Superior temporal gyrus (tissue), 1 donor: ENCODE measurements around the gene INTS7.
A peak's percentile ranks its signal among the peaks of the same experiment; 100 is the strongest.

Experiments
- DNase-seq: peaks from one replicate; pipeline ENCODE4 v3.0.0-alpha.2; 2016; ENCODE audit errors: extremely low spot score

INTS7 gene, protein sequence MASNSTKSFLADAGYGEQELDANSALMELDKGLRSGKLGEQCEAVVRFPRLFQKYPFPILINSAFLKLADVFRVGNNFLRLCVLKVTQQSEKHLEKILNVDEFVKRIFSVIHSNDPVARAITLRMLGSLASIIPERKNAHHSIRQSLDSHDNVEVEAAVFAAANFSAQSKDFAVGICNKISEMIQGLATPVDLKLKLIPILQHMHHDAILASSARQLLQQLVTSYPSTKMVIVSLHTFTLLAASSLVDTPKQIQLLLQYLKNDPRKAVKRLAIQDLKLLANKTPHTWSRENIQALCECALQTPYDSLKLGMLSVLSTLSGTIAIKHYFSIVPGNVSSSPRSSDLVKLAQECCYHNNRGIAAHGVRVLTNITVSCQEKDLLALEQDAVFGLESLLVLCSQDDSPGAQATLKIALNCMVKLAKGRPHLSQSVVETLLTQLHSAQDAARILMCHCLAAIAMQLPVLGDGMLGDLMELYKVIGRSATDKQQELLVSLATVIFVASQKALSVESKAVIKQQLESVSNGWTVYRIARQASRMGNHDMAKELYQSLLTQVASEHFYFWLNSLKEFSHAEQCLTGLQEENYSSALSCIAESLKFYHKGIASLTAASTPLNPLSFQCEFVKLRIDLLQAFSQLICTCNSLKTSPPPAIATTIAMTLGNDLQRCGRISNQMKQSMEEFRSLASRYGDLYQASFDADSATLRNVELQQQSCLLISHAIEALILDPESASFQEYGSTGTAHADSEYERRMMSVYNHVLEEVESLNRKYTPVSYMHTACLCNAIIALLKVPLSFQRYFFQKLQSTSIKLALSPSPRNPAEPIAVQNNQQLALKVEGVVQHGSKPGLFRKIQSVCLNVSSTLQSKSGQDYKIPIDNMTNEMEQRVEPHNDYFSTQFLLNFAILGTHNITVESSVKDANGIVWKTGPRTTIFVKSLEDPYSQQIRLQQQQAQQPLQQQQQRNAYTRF

DNA sequence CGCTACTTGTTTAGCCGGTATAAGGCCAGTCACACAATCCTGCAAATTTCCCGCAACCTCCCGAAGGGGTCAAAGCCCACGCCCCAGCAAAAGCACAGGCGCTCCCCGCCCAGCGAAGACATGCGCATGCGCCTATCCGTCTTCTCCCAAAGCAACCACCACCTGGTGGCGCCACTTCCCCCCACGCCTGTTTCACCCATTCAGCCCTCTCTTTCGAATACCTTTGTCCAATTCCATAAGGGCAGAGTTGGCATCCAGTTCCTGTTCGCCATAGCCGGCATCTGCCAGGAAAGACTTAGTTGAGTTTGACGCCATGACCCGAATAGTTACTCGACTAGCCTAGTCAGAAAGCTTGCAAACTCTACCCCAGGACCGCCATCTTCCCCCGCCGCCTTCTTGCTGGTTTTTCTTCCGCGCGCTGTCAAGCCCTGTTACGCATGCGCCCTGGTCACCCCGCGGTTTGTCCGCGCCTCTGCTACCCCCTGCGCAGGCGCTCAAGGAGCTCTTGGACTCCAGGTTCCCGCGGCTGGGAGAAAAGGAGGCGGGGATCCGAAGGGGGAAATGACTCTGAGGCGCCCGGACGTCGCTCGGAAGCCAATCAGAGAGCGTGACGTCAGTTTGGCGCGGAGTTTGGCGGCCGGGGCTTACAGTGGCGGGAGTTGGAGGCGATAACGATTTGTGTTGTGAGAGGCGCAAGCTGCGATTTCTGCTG is at the start of gene INTS7, which contains the start of gene DTL:
Gene INTS7, minus strand, starts transcription at position 435 of the 712 bp plus-strand sequence. Its CDS starts 120 bp downstream, at position 315.
Gene DTL, plus strand, starts transcription at position 626 of the 712 bp plus-strand sequence. CDS start 143 bp downstream, outside the sequence.
- DNase-seq, result peak; percentile 99

DNA sequence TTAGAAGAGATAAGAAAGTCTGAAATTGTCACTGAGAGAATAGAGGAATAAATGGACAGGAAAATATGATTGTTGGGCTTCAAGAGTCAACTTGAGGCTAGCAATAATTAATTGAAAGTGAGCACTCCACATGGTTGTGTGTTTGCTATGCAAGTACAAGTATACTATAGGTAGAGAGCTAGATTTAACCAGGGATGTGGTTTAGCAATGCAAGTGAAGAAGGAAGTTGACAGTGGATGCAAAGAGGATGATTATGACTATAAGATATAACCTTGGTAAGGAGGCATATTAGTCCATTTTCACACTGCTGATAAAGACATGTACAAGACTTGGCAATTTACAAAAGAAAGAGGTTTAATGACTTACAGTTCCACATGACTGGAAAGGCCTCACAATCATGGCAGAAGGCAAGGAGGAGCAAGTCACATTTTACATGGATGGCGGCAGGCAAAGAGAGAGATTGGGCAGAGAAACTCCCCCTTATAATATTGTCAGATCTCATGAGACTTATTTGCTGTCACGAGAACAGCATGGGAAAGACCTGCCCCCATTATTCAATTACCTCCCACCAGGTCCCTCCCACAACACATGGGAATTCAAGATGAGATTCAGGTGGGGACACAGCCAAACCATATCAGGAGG is 47.5 kb upstream of the INTS7 start:
- DNase-seq, result no peak

DNA sequence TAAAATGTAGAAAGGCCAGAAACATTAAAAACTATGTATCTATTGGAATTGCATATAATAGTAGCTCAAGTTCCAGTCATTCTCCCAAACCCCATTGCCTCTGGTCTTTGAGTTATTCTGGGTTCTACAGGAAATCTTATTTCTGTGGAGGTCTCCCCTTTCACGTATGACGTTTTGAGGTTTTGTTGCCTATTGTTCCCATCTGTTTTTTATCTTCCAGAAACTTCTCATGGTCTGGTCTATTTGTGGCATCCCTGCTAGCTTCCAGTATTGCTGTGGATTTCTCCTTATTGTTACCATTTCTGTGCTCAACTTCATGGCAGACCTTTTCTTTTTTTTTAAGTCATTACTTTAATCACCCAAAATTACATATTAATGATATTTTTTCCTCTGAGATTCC is 43.5 kb upstream of the INTS7 start:
- no peak for DNase-seq

DNA sequence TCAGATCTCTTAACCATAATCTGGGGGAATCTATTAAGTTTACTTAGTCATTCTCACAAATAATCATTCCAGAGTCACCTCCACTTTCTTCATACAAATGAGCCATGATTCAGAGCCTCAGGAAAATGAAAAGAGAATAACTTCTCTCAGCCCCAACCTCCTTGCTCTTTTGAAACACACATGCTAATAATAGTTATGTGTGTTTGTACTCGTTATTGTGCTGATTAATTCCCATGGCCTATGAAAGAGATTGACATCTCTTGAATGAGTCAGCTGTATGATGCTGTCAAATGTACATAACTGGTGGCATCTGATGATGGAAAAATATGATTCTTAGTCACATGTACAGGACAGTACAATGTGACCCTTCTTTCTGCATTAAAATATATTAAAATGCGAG is 41.7 kb upstream of the INTS7 start:
- no peak for DNase-seq

DNA sequence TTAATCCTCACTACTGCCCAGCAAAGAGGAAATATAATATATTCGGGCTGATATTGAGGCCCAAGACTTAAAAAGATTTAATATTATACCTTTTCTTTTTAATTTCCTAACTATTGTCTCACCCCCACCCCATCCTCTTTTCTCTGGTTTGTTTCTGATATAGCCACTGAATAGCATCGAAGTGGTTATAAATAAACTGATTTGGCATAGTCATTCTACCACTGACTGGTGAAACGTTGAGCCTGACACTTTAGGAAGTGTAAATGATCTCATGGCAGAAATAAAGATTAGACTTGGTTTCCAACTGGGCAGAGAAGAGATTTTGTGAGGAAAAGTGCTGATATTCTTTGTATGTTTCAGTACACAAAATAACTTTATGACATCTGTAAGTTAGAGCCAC is 39.5 kb upstream of the INTS7 start:
- DNase-seq, result no peak

DNA sequence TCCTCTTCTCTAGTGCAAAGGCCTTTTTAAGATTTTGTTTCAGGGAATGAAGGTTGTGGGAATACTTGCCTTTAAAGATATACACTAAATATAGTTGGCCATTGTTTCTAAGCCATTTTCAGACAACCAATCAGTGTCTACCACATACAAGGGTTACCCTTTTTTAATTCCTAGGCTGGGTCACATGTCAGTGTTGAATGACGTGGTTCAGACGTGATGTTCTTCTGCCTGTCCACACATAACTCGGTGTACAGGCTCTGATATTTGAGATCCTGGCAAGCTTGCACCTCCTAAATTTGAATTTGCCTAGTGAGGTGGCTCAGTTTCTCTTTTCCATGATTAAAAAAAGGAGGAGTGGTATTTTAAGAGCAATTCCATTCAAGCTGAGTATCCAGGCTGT is 39.0 kb upstream of the INTS7 start:
- DNase-seq, result no peak

DNA sequence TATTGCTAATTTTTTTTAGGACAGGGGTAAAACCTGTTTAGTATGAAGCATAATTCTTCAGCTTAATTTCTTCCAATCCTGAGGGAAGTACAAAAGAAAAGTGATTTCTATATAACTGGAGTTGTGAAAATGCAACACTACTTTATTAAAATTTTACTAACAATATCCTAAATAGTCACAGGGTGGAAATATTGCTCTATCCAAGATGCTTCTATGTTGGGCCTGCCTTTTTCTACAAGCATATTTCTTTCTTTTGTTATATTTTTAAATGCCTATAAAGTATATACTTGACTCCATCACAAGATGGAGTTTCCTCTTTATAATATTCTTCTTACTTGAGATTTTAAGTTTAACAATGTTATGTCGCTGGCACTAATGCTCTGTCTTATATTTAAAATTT is 38.1 kb upstream of the INTS7 start:
- DNase-seq, result no peak

DNA sequence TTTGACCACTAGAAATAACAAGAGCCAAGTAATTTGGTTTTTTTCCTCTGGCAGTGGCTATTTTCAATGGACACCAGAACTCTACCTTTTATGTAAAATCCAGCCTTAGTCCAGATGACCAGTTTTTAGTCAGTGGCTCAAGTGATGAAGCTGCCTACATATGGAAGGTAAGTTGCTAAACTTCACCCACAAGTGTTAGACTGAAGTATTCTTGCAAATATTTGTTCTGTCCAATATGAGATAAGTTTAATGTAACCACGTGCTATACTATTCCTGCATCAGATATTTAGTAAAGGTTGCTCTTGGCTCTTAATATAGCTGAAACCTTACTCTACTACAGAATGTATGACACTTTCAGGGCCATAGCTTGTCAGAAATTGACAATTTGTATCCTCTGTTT is 36.7 kb upstream of the INTS7 start:
- DNase-seq, result no peak

DNA sequence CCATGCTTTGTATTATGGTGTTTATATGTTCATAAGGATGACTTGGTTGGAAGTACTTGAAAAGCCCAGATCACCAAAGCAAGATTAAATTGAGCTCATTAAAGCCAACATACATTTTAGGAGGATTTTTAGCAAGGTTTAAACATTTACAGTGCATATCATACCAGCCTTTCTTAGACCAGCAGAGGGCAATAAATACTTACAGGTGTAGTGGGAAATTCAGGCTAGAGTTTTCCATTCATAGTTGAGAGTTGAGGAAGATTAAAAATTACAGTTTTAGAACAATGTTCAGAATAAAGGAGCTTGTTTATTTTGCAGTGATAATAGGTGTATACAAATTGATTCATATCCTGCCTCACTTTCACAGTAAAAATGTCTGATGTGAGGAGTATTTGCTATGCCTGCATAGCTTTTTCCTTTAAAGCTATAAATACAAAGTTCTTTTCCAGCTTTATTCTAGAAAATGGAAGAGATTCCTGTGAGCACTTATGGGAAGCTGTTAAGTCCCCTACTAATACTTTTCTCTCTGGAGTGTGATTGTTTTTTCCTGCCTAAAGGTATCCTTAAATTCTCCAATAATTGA is 35.5 kb upstream of the INTS7 start:
- DNase-seq, result peak; percentile 90

DNA sequence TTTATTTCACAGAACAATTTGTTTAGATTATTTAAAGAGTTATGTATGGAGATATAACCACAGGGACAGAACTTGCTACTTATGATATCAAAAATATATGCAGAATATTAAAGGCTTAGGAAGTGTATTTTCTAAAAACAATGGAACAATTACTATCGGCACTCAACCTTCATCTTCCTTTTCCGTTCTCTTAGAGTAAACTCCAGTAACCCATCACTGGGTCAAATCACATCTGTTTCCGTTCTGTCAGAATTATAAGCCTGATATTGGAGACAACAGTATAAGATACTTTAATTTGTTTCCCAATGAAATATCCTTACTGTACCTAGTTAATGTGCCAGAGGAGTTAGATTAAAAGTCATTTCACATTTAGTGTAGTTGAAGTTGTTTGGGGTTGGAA is 32.4 kb upstream of the INTS7 start:
- DNase-seq, result no peak

DNA sequence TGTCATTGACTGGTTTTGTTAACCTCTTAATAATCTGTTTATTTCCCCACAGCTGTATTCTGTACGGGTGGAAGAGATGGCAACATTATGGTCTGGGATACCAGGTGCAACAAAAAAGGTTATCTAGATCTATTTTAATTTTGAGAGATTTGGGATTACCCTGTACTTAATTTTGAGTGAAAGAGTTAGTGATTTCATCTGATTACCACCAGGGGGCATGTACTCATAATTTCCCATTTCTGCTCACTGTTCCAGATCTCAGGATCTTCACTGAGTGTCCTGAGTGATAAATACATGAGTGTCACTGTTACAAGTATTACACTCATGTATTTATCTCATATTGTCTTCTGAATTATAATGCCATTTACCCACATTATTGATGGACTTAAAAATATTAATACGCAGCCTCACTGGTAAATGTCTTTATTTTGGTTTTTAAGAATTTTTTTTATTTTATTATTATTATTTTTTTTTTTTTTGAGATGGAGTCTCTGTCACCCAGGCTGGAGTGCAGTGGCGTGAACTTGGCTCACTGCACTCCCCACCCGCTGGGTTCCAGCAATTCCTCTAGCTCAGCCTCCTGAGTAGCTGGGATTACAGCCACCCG is 27.6 kb upstream of the INTS7 start:
- peak; percentile 82 for DNase-seq

DNA sequence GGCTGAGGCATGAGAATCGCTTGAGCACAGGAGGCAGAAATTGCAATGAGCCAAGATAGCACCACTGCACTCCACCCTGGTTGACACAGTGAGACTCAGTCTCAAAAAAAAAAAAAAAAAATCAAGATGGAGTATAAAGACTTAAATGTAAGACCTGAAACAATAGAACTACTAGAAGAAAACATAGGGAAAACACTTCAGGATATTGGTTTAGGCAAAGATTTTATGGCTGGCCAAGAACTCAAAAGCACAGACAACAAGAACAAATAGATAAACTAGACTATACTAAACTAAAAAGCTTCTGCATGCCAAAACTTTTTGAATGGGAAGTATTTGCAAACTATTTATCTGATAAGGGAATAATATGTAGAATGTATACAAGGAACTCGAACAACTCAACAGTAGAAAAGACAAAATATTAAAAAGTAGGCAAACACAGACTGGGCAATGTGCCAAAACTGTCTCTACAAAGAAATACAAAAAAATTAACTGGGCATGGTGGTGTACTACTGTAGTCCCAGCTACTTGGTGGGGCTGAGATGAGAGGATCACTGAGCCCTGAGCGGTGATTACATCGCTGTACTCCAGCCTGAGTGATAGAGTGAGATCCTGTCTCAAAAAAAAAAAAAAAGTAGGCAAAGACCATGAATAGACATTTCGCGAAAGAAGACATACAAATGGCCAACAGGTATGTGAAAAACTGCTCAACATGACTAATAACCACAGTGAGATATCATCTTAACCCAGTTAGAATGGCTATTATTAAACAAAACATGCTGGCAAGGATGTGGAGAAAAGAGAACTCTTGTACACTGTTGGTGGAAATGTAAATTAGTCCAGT is 25.5 kb upstream of the INTS7 start:
- no peak for DNase-seq

DNA sequence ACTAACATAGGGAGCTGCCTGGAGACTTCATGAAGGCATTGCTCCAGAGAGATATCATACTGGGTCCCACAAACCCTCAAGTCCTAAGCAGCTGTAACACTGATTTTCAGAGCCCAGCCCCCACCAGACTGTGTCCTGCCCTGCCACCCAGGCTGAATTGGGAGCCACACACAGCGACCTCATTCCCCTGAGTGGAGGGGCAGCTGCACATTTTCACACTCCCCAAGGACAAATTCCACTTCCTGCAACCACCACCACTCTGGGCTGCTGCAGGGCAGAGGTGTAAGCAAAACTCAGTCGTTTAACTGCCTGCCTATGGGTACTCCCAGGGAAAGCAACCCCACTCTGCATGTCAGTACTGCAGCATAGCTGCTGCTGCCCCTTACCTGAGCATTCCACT is 20.0 kb upstream of the INTS7 start:
- DNase-seq, result no peak

DNA sequence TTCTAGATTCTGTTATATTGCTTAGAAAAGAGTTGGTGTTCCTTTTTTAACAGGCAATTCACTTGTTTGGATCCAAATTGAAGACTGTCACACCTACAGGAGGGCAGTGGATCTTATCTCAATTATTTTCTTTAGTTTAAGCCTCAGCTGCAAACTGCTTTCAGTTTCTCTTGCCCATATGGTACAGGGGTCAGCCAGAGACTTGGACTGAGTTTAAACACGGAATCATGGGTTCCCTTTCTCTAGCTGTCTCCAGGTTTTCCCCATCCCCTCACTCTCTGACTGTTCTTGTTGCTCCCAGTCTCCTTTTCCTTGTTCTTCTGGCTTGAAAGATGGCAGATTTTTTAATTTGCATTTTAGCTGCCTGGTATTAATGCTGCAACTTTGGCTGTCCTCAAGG is 18.6 kb upstream of the INTS7 start:
- DNase-seq, result no peak

DNA sequence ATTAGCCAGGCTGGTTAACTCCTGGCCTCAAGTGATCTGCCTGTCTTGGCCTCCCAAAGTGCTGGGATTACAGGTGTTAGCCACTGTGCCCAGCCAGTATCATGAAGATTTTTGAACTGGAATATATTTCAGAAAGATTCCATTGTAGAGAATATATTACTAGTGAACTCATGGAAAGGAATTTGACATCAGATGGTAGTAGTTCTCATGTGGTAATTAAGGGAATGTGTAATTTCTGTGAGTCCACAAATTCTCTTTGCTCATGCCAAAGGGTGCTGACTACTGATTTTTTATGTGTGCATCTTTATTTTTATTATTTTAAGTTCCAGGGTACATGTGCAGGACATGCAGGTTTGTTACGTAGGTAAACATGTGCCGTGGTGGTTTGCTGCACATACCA is 10.6 kb upstream of the INTS7 start:
- no peak for DNase-seq

DNA sequence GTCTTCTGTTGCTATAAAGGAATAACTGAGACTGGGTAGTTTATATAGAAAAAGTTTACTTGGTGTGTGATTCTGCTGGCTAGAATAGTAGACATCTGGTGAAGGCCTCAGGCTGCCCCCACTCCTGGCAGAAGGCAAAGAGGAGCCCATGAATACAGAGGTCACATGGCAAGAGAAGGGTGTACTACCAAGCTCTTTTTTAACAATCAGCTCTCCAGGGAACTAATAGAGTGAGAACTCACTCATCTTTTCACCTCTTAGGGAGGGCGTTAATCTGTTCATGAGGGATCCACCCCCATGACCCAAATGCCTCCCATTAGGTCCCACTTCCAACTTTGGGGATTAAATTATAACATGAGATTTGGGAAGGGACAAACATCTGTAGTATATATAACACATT is 9.5 kb upstream of the INTS7 start:
- DNase-seq, result no peak

DNA sequence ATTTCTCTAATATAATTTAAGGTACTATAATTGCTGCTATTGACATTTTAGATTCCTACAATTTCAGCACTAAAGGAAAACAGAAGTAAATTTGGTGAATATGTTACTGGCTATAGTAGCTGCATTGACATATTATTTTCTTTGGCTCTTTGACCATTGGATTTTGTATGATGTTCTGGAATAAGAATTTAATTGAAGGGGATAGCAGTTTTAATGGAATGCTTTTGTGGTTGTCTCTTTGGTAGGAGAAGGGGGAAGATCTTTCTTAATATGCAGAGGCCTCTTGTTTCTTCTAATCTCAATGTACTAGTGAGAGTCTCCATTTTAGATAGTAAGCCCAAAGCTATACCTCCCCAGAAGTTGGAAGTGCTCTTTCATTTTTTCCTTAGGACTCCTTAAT is 7.1 kb upstream of the INTS7 start:
- DNase-seq, result no peak

DNA sequence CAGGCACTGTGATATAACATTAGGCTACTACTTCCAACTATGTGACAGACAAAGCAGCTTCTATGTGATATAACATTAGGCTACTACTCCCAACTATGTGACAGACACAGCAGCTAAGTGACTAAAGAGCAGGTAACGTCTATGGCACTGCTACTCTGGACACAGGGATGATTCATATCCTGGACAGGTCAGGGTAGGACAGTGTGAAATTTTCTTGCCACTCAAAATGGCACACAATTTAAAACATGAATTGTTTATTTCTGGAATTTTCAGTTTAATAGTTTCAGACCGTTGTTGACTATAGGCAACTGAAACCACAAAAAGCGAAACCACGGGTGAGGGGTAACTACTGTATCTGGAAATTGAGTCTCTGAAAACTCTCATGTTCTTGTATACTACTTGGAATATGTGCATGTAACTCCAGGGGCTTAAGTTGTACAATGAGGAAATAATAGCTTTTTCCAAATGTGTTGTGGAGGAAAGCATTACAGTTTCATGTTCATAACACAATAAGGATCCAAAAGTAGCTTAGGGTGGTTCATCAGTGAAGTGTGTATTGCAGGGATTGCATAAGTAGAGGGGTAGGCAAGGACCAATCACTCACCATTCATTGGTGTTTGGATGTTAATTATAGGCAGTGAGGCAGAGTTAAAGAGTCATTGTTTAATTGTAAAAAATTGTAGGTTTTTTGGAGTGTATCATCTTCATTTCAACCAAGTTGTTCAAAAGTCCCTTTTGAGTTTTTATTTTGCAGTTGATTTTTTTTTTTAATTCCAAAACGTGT is 5.5 kb upstream of the INTS7 start:
- DNase-seq, result no peak

DNA sequence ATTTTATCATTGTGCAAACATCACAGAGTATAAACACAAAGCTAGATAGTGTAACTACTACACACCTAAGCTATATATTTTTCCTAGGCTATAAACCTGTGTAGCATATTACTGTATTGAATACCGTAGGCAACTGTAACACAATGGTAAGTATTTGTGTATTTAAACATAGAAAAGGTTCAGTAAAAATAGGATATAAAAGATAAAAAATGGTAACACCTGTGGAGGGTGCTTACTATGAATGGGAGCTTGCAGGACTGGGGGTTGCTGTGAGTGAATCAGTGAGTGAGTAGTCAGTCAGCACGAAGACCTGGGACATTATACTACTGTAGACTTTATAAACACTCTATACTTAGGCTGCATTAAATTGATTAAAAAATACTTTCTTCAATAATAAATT is 4.3 kb upstream of the INTS7 start:
- DNase-seq, result no peak
